OCI-LY1 (cell line): Measurements from ENCODE around the gene UBE4B.

ENCODE experiments used
- H2AFZ ChIP-seq: fragments of 200-600 bp; sonication (generic), shearing (Covaris generic); 2 replicates; pipeline ENCODE4 v1.6.0; 2014; ENCODE audit warnings: antibody characterized with exemption, mild to moderate bottlenecking, low read length
- H3F3A ChIP-seq: fragments of 200-600 bp; sonication (generic), shearing (Covaris generic); 2 replicates; pipeline ENCODE4 v1.6.0; 2014; ENCODE audit warnings: mild to moderate bottlenecking, antibody characterized with exemption, low read length, moderate library complexity; ENCODE audit not compliant: insufficient read depth
- H3K27ac ChIP-seq: fragments of 200-600 bp; sonication (generic); 2 replicates; pipeline ENCODE4 v1.5.1; 2014; ENCODE audit warnings: low read length, mixed run types, mild to moderate bottlenecking, low read depth; ENCODE audit not compliant: poor library complexity, severe bottlenecking
- H3K27me3 ChIP-seq: fragments of 200-600 bp; sonication (generic); 2 replicates; pipeline ENCODE4 v1.6.0; 2014; ENCODE audit warnings: antibody characterized with exemption, mild to moderate bottlenecking, low read length, moderate library complexity; ENCODE audit not compliant: insufficient read depth
- H3K36me3 ChIP-seq: fragments of 200-600 bp; sonication (generic); 2 replicates; pipeline ENCODE4 v1.6.1; 2014; ENCODE audit warnings: mild to moderate bottlenecking, antibody characterized with exemption, low read length, moderate library complexity, mixed read lengths; ENCODE audit not compliant: insufficient read depth
- H3K4me1 ChIP-seq: fragments of 200-600 bp; sonication (generic); 2 replicates; pipeline ENCODE4 v1.5.1; 2014; ENCODE audit warnings: mild to moderate bottlenecking, low read length, moderate library complexity; ENCODE audit not compliant: insufficient read depth, severe bottlenecking
- H3K4me2 ChIP-seq: fragments of 200-600 bp; sonication (generic), shearing (Covaris generic); 2 replicates; pipeline ENCODE4 v1.6.1; 2014; ENCODE audit warnings: low read length
- H3K4me3 ChIP-seq: fragments of 200-600 bp; sonication (generic); 2 replicates; pipeline ENCODE4 v1.5.1; 2014; ENCODE audit warnings: low read length, low read depth, mild to moderate bottlenecking, mixed read lengths; ENCODE audit not compliant: poor library complexity, severe bottlenecking
- H3K79me2 ChIP-seq: fragments of 200-600 bp; shearing (Covaris generic); 2 replicates; pipeline ENCODE4 v1.6.1; 2016; ENCODE audit warnings: mixed run types, low read length, mixed read lengths; ENCODE audit not compliant: insufficient read depth
- H3K9ac ChIP-seq: fragments of 200-600 bp; sonication (generic), shearing (Covaris generic); 2 replicates; pipeline ENCODE4 v1.6.1; 2014; ENCODE audit warnings: mild to moderate bottlenecking, low read length, mixed read lengths
- H3K9me2 ChIP-seq: fragments of 200-600 bp; sonication (generic), shearing (Covaris generic); 2 replicates; pipeline ENCODE4 v1.6.1; 2014; ENCODE audit warnings: low read depth, mild to moderate bottlenecking, low read length, mixed read lengths
- H3K9me3 ChIP-seq: fragments of 200-600 bp; shearing (Covaris generic); 2 replicates; pipeline ENCODE4 v1.6.1; 2014; ENCODE audit warnings: low read length, mixed read lengths
- H4K20me1 ChIP-seq: fragments of 200-600 bp; sonication (generic), shearing (Covaris generic); 2 replicates; pipeline ENCODE4 v1.6.0; 2016; ENCODE audit warnings: mild to moderate bottlenecking, low read length; ENCODE audit not compliant: insufficient read depth
- CTCF ChIP-seq: fragments of 200-600 bp; sonication (generic), shearing (Covaris generic); IDR thresholded peaks from 2 replicates; pipeline ENCODE4 v1.5.1; 2017; ENCODE audit warnings: mild to moderate bottlenecking, antibody characterized with exemption, low read length, moderate library complexity, mixed read lengths
- EZH2 ChIP-seq: fragments of 200-600 bp; sonication (generic), shearing (Covaris generic); IDR thresholded peaks from 2 replicates; pipeline ENCODE4 v1.8.0; 2017; ENCODE audit warnings: borderline replicate concordance, mixed run types, mild to moderate bottlenecking, antibody characterized with exemption, low read length, moderate library complexity, mixed read lengths

The UBE4B gene

GRCh38 chr1:10181154-10181553 lies 148.4 kb downstream of the UBE4B start:
- no peaks in the 10 kb centered on the region for H4K20me1 ChIP-seq
- H3K9me2 ChIP-seq, result no peaks in the 10 kb centered on the region
- H3K27ac ChIP-seq, result no peak overlapping the region

GRCh38 chr1:10185759-10186158 lies 153.0 kb downstream of the UBE4B start:
- no peak overlapping the region for H2AFZ ChIP-seq
- no peak overlapping the region for H3K9ac ChIP-seq
- no peak for TF ChIP-seq CTCF
- TF ChIP-seq EZH2, result no peak
- no peaks in the 10 kb centered on the region for H3K9me2 ChIP-seq
- H3K27ac ChIP-seq, result no peak overlapping the region
- no peaks in the 10 kb centered on the region for H3K36me3 ChIP-seq
- no peaks in the 10 kb centered on the region for H3K27me3 ChIP-seq
- peaks cover 6% of the 10 kb centered on the region for H3K4me1 ChIP-seq
- H3K4me2 ChIP-seq, result no peak overlapping the region
- H3F3A ChIP-seq, result no peaks in the 10 kb centered on the region
- no peak overlapping the region for H3K4me3 ChIP-seq
- H3K79me2 ChIP-seq, result no peaks in the 10 kb centered on the region
- no peaks in the 10 kb centered on the region for H4K20me1 ChIP-seq
- H3K9me3 ChIP-seq, result no peaks in the 10 kb centered on the region

More at GRCh38 chr1:10181154-10181553, 148.4 kb downstream of the UBE4B start:
- Histone ChIP-seq H3K4me1 (no peaks in the 10 kb centered on the region), H2AFZ (no peak overlapping the region), H3K36me3 (peaks cover 22% of the 10 kb centered on the region), H3K9me3 (no peaks in the 10 kb centered on the region), H3K79me2 (no peaks in the 10 kb centered on the region), H3K4me3 (no peak overlapping the region), H3K9ac (no peak overlapping the region), H3K27me3 (no peaks in the 10 kb centered on the region), H3F3A (no peaks in the 10 kb centered on the region), H3K4me2 (no peak overlapping the region)
- TF ChIP-seq EZH2, result no peak
- TF ChIP-seq CTCF, result no peak

- Histone ChIP-seq H3K9me2 (no peaks in the 10 kb centered on the region), H3K27me3 (no peaks in the 10 kb centered on the region), H3K9me3 (no peaks in the 10 kb centered on the region), H3K9ac (no peak overlapping the region), H3K4me1 (peaks cover 6% of the 10 kb centered on the region), H3K4me3 (no peak overlapping the region), H3K36me3 (no peaks in the 10 kb centered on the region), H3K79me2 (no peaks in the 10 kb centered on the region), H3K27ac (no peak overlapping the region), H4K20me1 (no peaks in the 10 kb centered on the region), H2AFZ (no peak overlapping the region), H3K4me2 (no peak overlapping the region), H3F3A (no peaks in the 10 kb centered on the region)
- no peak for TF ChIP-seq CTCF
- no peak for TF ChIP-seq EZH2
These were observed 153.7 kb downstream of the UBE4B start for GRCh38 chr1:10186331-10187025.
